Smooth muscle cell (in vitro differentiated cells): ENCODE data around the gene CDKAL1. TPM values are rescaled to one million over a fixed set of nuclear protein-coding genes. Genes with fewer than 3 reads are reported as not detected.
A peak's percentile ranks its signal among the peaks of the same experiment; 100 is the strongest.

ENCODE experiments used
- DNase-seq: peaks from one replicate; lab custom pipeline; 2025; ENCODE audit not compliant: unreplicated experiment; lab: John Stamatoyannopoulos, UW
- H2AFZ ChIP-seq: fragments of 200-600 bp; sonication (generic); 2 replicates; pipeline ENCODE4 v1.6.0; 2016; ENCODE audit warnings: antibody characterized with exemption, low read depth, mild to moderate bottlenecking
- H3F3A ChIP-seq: fragments of 200-600 bp; sonication (generic); 2 replicates; pipeline ENCODE4 v1.6.0; 2017; ENCODE audit warnings: antibody characterized with exemption, low read depth
- H3K27ac ChIP-seq: fragments of 200-600 bp; sonication (generic); 2 replicates; pipeline ENCODE4 v1.5.1; 2016; ENCODE audit warnings: low read depth, mild to moderate bottlenecking
- H3K27me3 ChIP-seq: fragments of 200-600 bp; sonication (generic); 2 replicates; pipeline ENCODE4 v1.6.1; 2016; ENCODE audit warnings: low read depth, mild to moderate bottlenecking
- H3K36me3 ChIP-seq: fragments of 200-600 bp; sonication (generic); 2 replicates; pipeline ENCODE4 v1.5.1; 2016; ENCODE audit warnings: low read depth
- H3K4me1 ChIP-seq: fragments of 200-600 bp; sonication (generic); 2 replicates; pipeline ENCODE4 v1.5.1; 2016; ENCODE audit warnings: low read depth
- H3K4me2 ChIP-seq: fragments of 200-600 bp; sonication (generic); 2 replicates; pipeline ENCODE4 v1.6.0; 2016; ENCODE audit warnings: mild to moderate bottlenecking
- H3K4me3 ChIP-seq: fragments of 200-600 bp; sonication (generic); 2 replicates; pipeline ENCODE4 v1.5.1; 2016; ENCODE audit warnings: mild to moderate bottlenecking
- H3K79me2 ChIP-seq: fragments of 200-600 bp; sonication (generic); 2 replicates; pipeline ENCODE4 v1.6.0; 2016; ENCODE audit warnings: low read depth, mild to moderate bottlenecking
- H3K9ac ChIP-seq: fragments of 200-600 bp; sonication (generic); 2 replicates; pipeline ENCODE4 v1.6.0; 2016; ENCODE audit warnings: low read depth
- H3K9me3 ChIP-seq: fragments of 200-600 bp; sonication (generic); replicated peaks from 2 replicates; pipeline ENCODE4 v1.5.1; 2016; ENCODE audit warnings: low read depth
- H4K20me1 ChIP-seq: fragments of 200-600 bp; sonication (generic); 2 replicates; pipeline ENCODE4 v1.6.0; 2016; ENCODE audit warnings: low read depth
- CTCF ChIP-seq: fragments of 200-600 bp; sonication (generic); IDR thresholded peaks from 2 replicates; pipeline ENCODE4 v1.5.1; 2017; ENCODE audit warnings: borderline replicate concordance, mild to moderate bottlenecking, antibody characterized with exemption; ENCODE audit not compliant: insufficient read depth, poor library complexity, severe bottlenecking
- WGBS: methylation state at CpG from one replicate; pipeline ENCODE4 v1.1.7; 2016; ENCODE audit warnings: low lambda C conversion rate; 5-methylcytosine and 5-hydroxymethylcytosine counted together
- polyA plus RNA-seq: library from polyadenylated mRNA; unstranded; fragments of >200 nt; fragmentation: Nextera tagmentation; extraction: Ambion mirVana; gene quantifications from 2 replicates; pipeline ENCODE4 v1.2.1, GENCODE V29; 2016
- total RNA-seq: library from RNA; depleted of rRNA; stranded (reverse); fragments of >200 nt; gene quantifications from 2 replicates; pipeline ENCODE4 v1.2.3, GENCODE V29; 2014

The CDKAL1 gene
- total and polyA plus RNA-seq, 2 experiments from 2014 or later = 16.5 to 16.6 TPM

GRCh38 chr6:20554817-20555216, 20.6 kb downstream of the CDKAL1 start:
- H3K4me1 ChIP-seq = no peaks in the 10 kb centered on the region

GRCh38 chr6:20559924-20560551, 25.8 kb downstream of the CDKAL1 start:
- Histone ChIP-seq H3F3A (peaks cover 3% of the 10 kb centered on the region), H3K27me3 (no peaks in the 10 kb centered on the region), H3K4me1 (no peaks in the 10 kb centered on the region), H3K79me2 (no peaks in the 10 kb centered on the region), H4K20me1 (no peaks in the 10 kb centered on the region), H2AFZ (no peak overlapping the region), H3K4me2 (no peak overlapping the region), H3K36me3 (no peaks in the 10 kb centered on the region), H3K9me3 (no peaks in the 10 kb centered on the region), H3K4me3 (no peak overlapping the region), H3K27ac (no peak overlapping the region), H3K9ac (no peak overlapping the region)
- 92% methylated on average over 2 of the region's 2 CpGs for WGBS
- TF ChIP-seq CTCF = no peak
- no peak for DNase-seq

More at GRCh38 chr6:20554817-20555216, 20.6 kb downstream of the CDKAL1 start:
- 97% methylated on average over 1 of the region's 1 CpG for WGBS
- no peaks in the 10 kb centered on the region for H3K79me2 ChIP-seq
- no peaks in the 10 kb centered on the region for H4K20me1 ChIP-seq
- H3K9ac ChIP-seq = no peak overlapping the region
- H3K4me2 ChIP-seq = no peak overlapping the region
- H3K36me3 ChIP-seq = peaks cover 3% of the 10 kb centered on the region
- H3F3A ChIP-seq = peaks cover 3% of the 10 kb centered on the region
- H2AFZ ChIP-seq = no peak overlapping the region
- no peaks in the 10 kb centered on the region for H3K9me3 ChIP-seq
- no peaks in the 10 kb centered on the region for H3K27me3 ChIP-seq
- DNase-seq = no peak
- no peak overlapping the region for H3K4me3 ChIP-seq
- no peak overlapping the region for H3K27ac ChIP-seq
- TF ChIP-seq CTCF = no peak

- Histone ChIP-seq H3K9me3 (no peaks in the 10 kb centered on the region), H3K36me3 (no peaks in the 10 kb centered on the region), H3K27me3 (no peaks in the 10 kb centered on the region), H3F3A (peaks cover 3% of the 10 kb centered on the region), H4K20me1 (no peaks in the 10 kb centered on the region), H3K4me1 (peaks cover 6% of the 10 kb centered on the region), H3K27ac (no peak overlapping the region), H3K79me2 (peaks cover 11% of the 10 kb centered on the region), H2AFZ (no peak overlapping the region), H3K9ac (no peak overlapping the region), H3K4me2 (no peak overlapping the region), H3K4me3 (no peak overlapping the region)
- WGBS = 97% methylated on average over 2 of the region's 2 CpGs
- TF ChIP-seq CTCF = no peak
- DNase-seq = no peak
Measured at GRCh38 chr6:20563377-20563776, 29.1 kb downstream of the CDKAL1 start.

- no peaks in the 10 kb centered on the region for H3K27me3 ChIP-seq
- H3F3A ChIP-seq = peaks cover under 1% of the 10 kb centered on the region
- H3K9me3 ChIP-seq = no peaks in the 10 kb centered on the region
- peaks cover 6% of the 10 kb centered on the region for H3K4me1 ChIP-seq
- no peak overlapping the region for H3K9ac ChIP-seq
- peak; percentile 68 for TF ChIP-seq CTCF
- H3K79me2 ChIP-seq = peaks cover 11% of the 10 kb centered on the region
- no peak for DNase-seq
- H3K36me3 ChIP-seq = no peaks in the 10 kb centered on the region
- H3K4me2 ChIP-seq = peak overlapping the region; percentile 55
- H3K4me3 ChIP-seq = no peak overlapping the region
- H3K27ac ChIP-seq = peak overlapping the region; percentile 21
- no peaks in the 10 kb centered on the region for H4K20me1 ChIP-seq
- no peak overlapping the region for H2AFZ ChIP-seq
Measured at GRCh38 chr6:20564269-20564668, 30.0 kb downstream of the CDKAL1 start.
